Measurements from ENCODE around the gene GMDS.

The GMDS gene

GRCh38 chr6:1841136-1841535 is 404.3 kb downstream of the GMDS start:
- Histone ChIP-seq H3K27me3 (ENCODE audit: insufficient read depth, low read length) (no peaks in the 10 kb centered on the region), H3K27ac (ENCODE audit: low read length) (no peak overlapping the region), H3K4me3 (ENCODE audit: low read length) (no peak overlapping the region), H3K36me3 (ENCODE audit: insufficient read depth, low read depth, low read length) (no peaks in the 10 kb centered on the region), H3K9ac (ENCODE audit: low read depth, low read length) (no peak overlapping the region), H3K4me1 (ENCODE audit: insufficient read depth, low read length) (peaks cover 25% of the 10 kb centered on the region), H3K9me3 (ENCODE audit: insufficient read depth, low read depth, low read length) (peaks cover 16% of the 10 kb centered on the region)

GRCh38 chr6:1840491-1841121 is 404.8 kb downstream of the GMDS start:
- H3K4me1 ChIP-seq (ENCODE audit: insufficient read depth, low read length): peaks cover 25% of the 10 kb centered on the region
- no peak overlapping the region for H3K27ac ChIP-seq (ENCODE audit: low read length)
- peaks cover 10% of the 10 kb centered on the region for H3K9me3 ChIP-seq (ENCODE audit: insufficient read depth, low read depth, low read length)
- no peak overlapping the region for H3K4me3 ChIP-seq (ENCODE audit: low read length)
- H3K36me3 ChIP-seq (ENCODE audit: insufficient read depth, low read depth, low read length): no peaks in the 10 kb centered on the region
- H3K27me3 ChIP-seq (ENCODE audit: insufficient read depth, low read length): no peaks in the 10 kb centered on the region
- H3K9ac ChIP-seq (ENCODE audit: low read depth, low read length): no peak overlapping the region

- Histone ChIP-seq H3K4me1 (ENCODE audit: insufficient read depth, low read length) (peaks cover 27% of the 10 kb centered on the region), H3K9me3 (ENCODE audit: insufficient read depth, low read depth, low read length) (no peaks in the 10 kb centered on the region), H3K36me3 (ENCODE audit: insufficient read depth, low read depth, low read length) (no peaks in the 10 kb centered on the region), H3K9ac (ENCODE audit: low read depth, low read length) (no peak overlapping the region), H3K4me3 (ENCODE audit: low read length) (no peak overlapping the region), H3K27me3 (ENCODE audit: insufficient read depth, low read length) (no peaks in the 10 kb centered on the region), H3K27ac (ENCODE audit: low read length) (no peak overlapping the region)
These were observed 406.0 kb downstream of the GMDS start for GRCh38 chr6:1839361-1839760.

- no peaks in the 10 kb centered on the region for H3K27me3 ChIP-seq (ENCODE audit: insufficient read depth, low read length)
- H3K4me1 ChIP-seq (ENCODE audit: insufficient read depth, low read length): peaks cover 34% of the 10 kb centered on the region
- H3K36me3 ChIP-seq (ENCODE audit: insufficient read depth, low read depth, low read length): no peaks in the 10 kb centered on the region
- H3K4me3 ChIP-seq (ENCODE audit: low read length): no peak overlapping the region
- H3K9me3 ChIP-seq (ENCODE audit: insufficient read depth, low read depth, low read length): no peaks in the 10 kb centered on the region
- H3K9ac ChIP-seq (ENCODE audit: low read depth, low read length): no peak overlapping the region
- no peak overlapping the region for H3K27ac ChIP-seq (ENCODE audit: low read length)
These were observed 406.7 kb downstream of the GMDS start for GRCh38 chr6:1838604-1839213.

GRCh38 chr6:1837826-1838225 is 407.6 kb downstream of the GMDS start:
- Histone ChIP-seq H3K9ac (ENCODE audit: low read depth, low read length) (no peak overlapping the region), H3K9me3 (ENCODE audit: insufficient read depth, low read depth, low read length) (no peaks in the 10 kb centered on the region), H3K27ac (ENCODE audit: low read length) (no peak overlapping the region), H3K27me3 (ENCODE audit: insufficient read depth, low read length) (no peaks in the 10 kb centered on the region), H3K36me3 (ENCODE audit: insufficient read depth, low read depth, low read length) (no peaks in the 10 kb centered on the region), H3K4me1 (ENCODE audit: insufficient read depth, low read length) (peaks cover 36% of the 10 kb centered on the region), H3K4me3 (ENCODE audit: low read length) (peak overlapping the region; percentile 16; the same call in 1 of the 2 replicates)

GRCh38 chr6:1836690-1837089 is 408.7 kb downstream of the GMDS start:
- Histone ChIP-seq H3K27ac (ENCODE audit: low read length) (no peak overlapping the region), H3K9me3 (ENCODE audit: insufficient read depth, low read depth, low read length) (no peaks in the 10 kb centered on the region), H3K27me3 (ENCODE audit: insufficient read depth, low read length) (no peaks in the 10 kb centered on the region), H3K4me1 (ENCODE audit: insufficient read depth, low read length) (peaks cover 36% of the 10 kb centered on the region), H3K36me3 (ENCODE audit: insufficient read depth, low read depth, low read length) (no peaks in the 10 kb centered on the region), H3K4me3 (ENCODE audit: low read length) (no peak overlapping the region), H3K9ac (ENCODE audit: low read depth, low read length) (no peak overlapping the region)

GRCh38 chr6:1834646-1835516 is 410.5 kb downstream of the GMDS start:
- Histone ChIP-seq H3K9ac (ENCODE audit: low read depth, low read length) (no peak overlapping the region), H3K9me3 (ENCODE audit: insufficient read depth, low read depth, low read length) (no peaks in the 10 kb centered on the region), H3K4me3 (ENCODE audit: low read length) (no peak overlapping the region), H3K27me3 (ENCODE audit: insufficient read depth, low read length) (no peaks in the 10 kb centered on the region), H3K36me3 (ENCODE audit: insufficient read depth, low read depth, low read length) (no peaks in the 10 kb centered on the region), H3K27ac (ENCODE audit: low read length) (no peak overlapping the region), H3K4me1 (ENCODE audit: insufficient read depth, low read length) (peaks cover 36% of the 10 kb centered on the region)

- H3K36me3 ChIP-seq (ENCODE audit: insufficient read depth, low read depth, low read length): no peaks in the 10 kb centered on the region
- H3K9ac ChIP-seq (ENCODE audit: low read depth, low read length): no peak overlapping the region
- H3K4me3 ChIP-seq (ENCODE audit: low read length): no peak overlapping the region
- H3K27ac ChIP-seq (ENCODE audit: low read length): no peak overlapping the region
- H3K9me3 ChIP-seq (ENCODE audit: insufficient read depth, low read depth, low read length): no peaks in the 10 kb centered on the region
- H3K4me1 ChIP-seq (ENCODE audit: insufficient read depth, low read length): peaks cover 33% of the 10 kb centered on the region
- no peaks in the 10 kb centered on the region for H3K27me3 ChIP-seq (ENCODE audit: insufficient read depth, low read length)
These were observed 411.2 kb downstream of the GMDS start for GRCh38 chr6:1834207-1834606.

GRCh38 chr6:1832844-1833787 is 412.3 kb downstream of the GMDS start:
- Histone ChIP-seq H3K9ac (ENCODE audit: low read depth, low read length) (no peak overlapping the region), H3K4me3 (ENCODE audit: low read length) (no peak overlapping the region), H3K4me1 (ENCODE audit: insufficient read depth, low read length) (peaks cover 22% of the 10 kb centered on the region), H3K27ac (ENCODE audit: low read length) (no peak overlapping the region), H3K36me3 (ENCODE audit: insufficient read depth, low read depth, low read length) (no peaks in the 10 kb centered on the region), H3K9me3 (ENCODE audit: insufficient read depth, low read depth, low read length) (no peaks in the 10 kb centered on the region), H3K27me3 (ENCODE audit: insufficient read depth, low read length) (no peaks in the 10 kb centered on the region)

- H3K4me3 ChIP-seq (ENCODE audit: low read length): no peak overlapping the region
- no peaks in the 10 kb centered on the region for H3K9me3 ChIP-seq (ENCODE audit: insufficient read depth, low read depth, low read length)
- no peaks in the 10 kb centered on the region for H3K27me3 ChIP-seq (ENCODE audit: insufficient read depth, low read length)
- H3K4me1 ChIP-seq (ENCODE audit: insufficient read depth, low read length): peaks cover 15% of the 10 kb centered on the region
- no peak overlapping the region for H3K27ac ChIP-seq (ENCODE audit: low read length)
- H3K9ac ChIP-seq (ENCODE audit: low read depth, low read length): no peak overlapping the region
- no peaks in the 10 kb centered on the region for H3K36me3 ChIP-seq (ENCODE audit: insufficient read depth, low read depth, low read length)
These were observed 413.0 kb downstream of the GMDS start for GRCh38 chr6:1832358-1832757.

Data from iPS-20b (cell line).